GM18951 (cell line): ENCODE measurements around the gene HSPA1B.
"Not testable (repeated sequence)": the region's sequence is repeated elsewhere in the genome, so short reads cannot be mapped to it uniquely, and the experiment has no call there.

Experiments used
- POLR2A ChIP-seq: IDR thresholded peaks from 4 replicates; pipeline ENCODE4 v1.6.1; 2011; ENCODE audit warnings: mild to moderate bottlenecking; ENCODE audit not compliant: insufficient read length, insufficient read depth; ENCODE audit errors: extremely low read depth
- in situ Hi-C: fragments of 300-500 bp; cut with MboI; formaldehyde crosslinking; loops from one replicate; pipeline ENCODE4 v1.12.0; 2022; ENCODE audit warnings: low sequenced_read_pairs, mixed read lengths, inconsistent platforms; ENCODE audit not compliant: unreplicated experiment

HSPA1B gene

DNA sequence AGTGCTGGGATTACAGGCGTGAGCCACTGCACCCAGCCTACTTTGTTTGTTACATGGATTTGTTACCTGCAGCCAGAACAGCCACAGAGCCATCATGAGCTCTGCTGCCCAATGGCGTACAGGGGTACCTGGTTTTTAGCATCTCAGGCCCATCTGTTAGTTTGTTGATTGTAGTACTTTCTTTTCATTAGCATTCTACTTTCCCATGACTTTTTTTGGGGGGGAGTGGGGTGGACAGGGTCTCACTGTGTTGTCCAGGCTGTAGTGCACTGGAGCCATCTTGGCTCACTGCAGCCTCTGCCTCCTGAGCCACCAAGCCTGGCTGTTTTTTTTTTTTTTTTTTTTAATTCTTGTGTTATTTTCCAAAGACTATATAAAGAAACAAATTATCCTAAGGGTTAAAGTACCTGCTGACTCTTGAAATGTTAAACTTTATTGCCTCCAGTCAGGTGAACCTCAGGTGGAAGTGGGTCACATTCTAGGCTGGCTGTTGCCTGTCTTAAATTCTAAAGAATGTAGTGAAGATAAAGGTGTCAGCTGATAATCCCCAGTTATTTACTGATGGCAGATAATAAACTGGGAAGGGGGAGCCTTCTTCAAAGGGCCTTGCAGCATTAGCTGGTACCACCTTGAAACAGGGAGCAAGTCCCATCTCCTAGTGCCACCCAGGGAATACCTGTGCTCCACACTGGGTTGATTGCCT lies 19.9 kb downstream of the HSPA1B start:
- in situ Hi-C loops, result no loop called here
- TF ChIP-seq POLR2A, result no peak

DNA sequence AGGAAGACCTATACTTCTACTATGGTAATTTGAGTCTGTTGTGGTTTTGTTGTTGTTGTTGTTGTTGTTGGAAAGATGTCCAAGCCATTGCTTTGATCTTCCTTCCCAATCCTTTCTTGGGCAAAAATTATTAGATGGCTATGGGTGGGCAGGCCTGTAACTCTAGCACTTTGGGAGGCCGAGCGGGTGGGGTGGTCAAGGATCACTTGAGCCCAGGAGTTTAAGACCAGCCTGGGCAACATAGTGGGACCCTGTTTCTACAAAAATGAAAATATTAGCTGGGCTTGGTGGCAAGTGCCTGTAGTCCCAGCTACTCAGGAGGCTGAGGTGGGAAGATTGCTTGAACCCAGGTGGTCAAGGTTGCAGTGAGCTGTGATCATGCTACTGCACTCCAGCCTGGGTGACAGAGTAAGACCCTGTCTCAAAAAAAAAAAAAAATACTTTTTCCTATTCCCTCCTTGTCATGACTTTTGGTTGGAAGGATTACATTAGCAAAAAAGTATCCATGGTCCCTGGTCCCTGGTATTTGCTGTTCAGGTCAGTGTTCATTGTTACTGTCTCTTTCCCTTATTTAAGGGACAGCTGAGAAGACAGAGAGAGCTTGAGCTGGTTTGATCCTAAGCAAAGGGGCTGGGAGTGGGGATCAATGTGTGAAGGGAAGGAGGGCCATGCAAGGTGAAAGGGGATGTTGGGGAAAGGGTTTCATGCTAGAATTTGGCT lies 23.4 kb downstream of the HSPA1B start:
- TF ChIP-seq POLR2A, result no peak
- in situ Hi-C loops, result no loop called here

DNA sequence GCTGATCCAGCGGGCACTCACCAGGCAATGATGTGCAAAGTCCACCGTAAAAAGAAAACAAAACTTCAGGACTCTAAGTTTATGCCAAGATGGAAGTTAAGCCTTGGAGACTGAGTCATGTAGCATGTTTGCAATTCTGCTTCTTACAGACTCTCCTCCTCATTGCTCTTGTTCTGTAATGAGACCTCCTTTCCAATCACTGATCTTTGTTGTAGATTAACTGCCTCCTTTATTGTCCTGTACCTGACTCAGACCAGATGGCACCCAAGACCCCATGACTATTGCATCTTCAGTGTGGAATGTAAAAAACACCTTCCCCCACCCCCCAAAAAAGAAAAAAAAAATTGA lies 23.9 kb downstream of the HSPA1B start:
- in situ Hi-C loops, result no loop called here
- TF ChIP-seq POLR2A, result no peak

DNA sequence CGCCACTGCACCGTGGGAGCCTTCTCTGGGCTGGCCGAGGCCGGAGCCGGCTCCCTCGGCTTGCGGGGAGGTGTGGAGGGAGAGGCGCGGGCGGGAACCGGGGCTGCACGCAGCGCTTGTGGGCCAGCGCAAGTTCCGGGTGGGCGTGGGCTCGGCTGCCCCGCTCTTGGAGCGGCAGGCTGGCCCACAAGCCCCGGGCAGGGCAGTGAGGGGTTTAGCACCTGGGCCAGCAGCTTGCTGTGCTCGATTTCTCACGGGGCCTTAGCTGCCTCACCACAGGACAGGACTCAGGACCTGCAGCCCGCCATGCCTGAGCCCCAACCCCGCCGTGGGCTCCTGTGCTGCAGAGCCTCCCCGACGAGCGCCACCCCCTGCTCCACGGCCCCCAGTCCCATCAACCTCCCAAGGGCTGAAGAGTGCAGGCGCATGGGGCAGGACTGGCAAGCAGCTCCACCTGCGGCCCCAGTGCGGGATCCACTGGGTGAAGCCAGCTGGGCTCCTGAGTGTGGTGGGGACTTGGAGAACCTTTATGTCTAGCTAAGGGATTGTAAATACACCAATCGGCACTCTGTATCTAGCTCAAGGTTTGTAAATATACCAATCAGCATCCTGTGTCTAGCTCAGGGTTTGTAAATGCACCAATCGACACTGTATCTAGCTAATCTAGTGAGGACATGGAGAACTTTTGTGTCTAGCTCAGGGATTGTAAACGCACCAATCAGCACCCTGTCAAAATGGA lies 24.6 kb downstream of the HSPA1B start:
- in situ Hi-C loops, result not testable (repeated sequence)

DNA sequence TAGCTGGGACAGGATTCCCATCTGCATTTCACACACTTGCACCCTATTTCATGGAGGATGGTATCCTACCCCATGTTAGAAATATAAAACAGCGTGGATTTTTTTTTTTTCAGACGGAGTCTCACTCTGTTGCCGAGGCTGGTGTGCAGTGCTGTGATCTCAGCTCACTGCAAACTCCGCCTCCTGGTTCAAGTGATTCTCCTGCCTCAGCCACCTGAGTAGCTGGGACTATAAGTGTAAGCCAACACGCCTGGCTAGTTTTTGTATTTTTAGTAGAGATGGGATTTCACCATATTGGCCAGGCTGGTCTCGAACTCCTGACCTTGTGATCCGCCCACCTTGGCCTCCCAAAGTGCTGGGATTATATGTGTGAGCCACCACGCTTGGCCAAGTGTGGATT lies 30.2 kb downstream of the HSPA1B start:
- in situ Hi-C loops, result not testable (repeated sequence)

DNA sequence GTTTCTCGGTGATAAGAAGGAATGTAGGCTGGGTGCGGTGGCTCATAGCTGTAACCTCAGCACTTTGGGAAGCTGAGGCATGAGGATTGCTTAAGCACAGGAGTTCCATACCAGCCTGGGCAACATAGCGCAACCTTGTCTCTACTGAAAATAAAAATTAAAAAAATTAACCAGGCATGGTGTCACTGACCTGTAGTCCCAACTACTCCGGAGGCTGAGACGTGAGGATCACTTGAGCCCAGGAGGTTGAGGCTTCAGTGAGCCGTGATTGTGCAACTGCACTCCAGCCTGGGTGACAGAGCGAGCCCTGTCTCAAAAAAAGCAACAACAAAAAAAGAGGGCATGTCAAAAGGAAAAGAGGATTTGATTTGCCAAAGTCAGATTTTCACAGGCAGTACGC lies 31.2 kb downstream of the HSPA1B start:
- TF ChIP-seq POLR2A, result no peak
- in situ Hi-C loops, result no loop called here

DNA sequence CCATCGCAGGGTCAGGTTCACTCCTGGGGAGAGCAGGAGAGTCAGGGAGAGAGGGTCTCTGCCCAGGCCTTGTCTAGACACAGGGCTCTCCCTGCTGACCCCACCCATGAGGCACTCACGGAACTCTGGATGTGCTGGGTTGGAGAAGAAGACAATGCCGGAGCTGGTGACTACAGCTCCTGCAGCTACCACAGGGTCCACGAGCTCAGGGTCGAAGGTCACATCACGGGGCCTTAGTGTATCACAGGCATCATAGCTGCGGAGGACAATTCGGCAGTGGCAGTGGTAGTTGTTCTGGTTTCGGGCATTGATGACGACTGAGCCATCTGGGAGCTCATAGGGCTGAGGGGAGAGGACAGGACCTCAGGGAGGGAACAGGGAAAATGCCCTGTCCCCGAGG lies 32.4 kb downstream of the HSPA1B start:
- in situ Hi-C loops, result no loop called here
- TF ChIP-seq POLR2A, result no peak

DNA sequence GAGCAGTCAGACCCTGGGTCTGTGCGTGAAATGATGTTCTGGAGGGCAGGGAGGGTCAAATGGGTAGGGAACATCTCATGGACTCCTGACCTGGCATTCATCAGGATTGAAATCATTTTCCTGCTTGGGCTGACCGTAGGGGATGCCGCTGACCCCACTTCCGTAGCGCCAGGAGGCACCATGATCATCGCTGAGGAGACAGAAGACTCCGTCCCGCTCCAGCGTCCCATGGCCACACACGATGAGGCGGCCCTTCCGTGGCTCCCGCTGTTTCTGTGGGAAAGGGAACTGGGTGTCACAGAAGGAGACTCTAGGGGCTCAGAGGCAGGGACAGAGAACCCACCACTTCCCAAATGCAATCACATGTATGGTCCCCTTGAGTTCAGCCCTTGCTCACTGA lies 32.8 kb downstream of the HSPA1B start:
- in situ Hi-C loops, result no loop called here

DNA sequence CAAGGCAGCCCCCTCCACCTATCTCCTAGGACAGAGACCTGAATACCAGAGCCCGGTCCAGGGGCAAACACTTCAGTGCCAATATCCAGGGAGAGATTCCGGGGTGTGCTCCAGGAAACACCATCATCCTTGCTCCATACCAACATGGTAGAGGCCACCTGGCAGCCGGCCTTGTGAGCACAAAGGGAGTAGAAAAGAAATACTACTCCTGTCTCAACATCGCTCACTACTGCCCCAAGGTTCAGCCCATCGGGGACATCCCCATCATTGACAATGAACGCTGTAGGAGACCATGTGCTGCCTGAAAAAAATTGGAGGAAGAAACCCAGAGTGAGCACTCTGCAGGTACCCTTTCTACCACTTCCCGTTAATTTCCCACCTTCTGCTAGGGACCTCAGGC lies 33.6 kb downstream of the HSPA1B start:
- in situ Hi-C loops, result no loop called here
- no peak for TF ChIP-seq POLR2A

More for the DNA sequence above, 32.8 kb downstream of the HSPA1B start:
- TF ChIP-seq POLR2A, result no peak

DNA sequence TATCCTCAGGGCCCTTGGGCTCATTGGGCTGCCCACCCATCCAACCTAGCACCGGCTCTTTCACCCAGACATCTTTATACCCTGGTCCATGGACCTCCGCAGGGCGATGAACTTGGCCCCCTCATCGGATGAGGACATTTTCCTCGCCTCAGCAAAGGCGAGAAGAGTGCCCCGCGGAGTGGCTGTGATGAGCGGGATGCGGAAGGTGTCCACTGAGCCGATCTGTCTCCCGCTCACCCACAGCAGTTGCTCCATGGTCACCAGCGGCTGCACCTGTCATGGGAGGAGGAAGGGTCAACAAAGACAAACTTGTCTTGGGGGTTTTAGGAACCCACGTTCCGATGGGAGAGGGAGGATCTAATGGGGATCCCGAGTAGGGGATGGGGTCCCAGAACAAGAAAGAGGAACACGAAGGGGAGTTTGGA lies 34.4 kb downstream of the HSPA1B start:
- no peak for TF ChIP-seq POLR2A
- in situ Hi-C loops, result no loop called here

DNA sequence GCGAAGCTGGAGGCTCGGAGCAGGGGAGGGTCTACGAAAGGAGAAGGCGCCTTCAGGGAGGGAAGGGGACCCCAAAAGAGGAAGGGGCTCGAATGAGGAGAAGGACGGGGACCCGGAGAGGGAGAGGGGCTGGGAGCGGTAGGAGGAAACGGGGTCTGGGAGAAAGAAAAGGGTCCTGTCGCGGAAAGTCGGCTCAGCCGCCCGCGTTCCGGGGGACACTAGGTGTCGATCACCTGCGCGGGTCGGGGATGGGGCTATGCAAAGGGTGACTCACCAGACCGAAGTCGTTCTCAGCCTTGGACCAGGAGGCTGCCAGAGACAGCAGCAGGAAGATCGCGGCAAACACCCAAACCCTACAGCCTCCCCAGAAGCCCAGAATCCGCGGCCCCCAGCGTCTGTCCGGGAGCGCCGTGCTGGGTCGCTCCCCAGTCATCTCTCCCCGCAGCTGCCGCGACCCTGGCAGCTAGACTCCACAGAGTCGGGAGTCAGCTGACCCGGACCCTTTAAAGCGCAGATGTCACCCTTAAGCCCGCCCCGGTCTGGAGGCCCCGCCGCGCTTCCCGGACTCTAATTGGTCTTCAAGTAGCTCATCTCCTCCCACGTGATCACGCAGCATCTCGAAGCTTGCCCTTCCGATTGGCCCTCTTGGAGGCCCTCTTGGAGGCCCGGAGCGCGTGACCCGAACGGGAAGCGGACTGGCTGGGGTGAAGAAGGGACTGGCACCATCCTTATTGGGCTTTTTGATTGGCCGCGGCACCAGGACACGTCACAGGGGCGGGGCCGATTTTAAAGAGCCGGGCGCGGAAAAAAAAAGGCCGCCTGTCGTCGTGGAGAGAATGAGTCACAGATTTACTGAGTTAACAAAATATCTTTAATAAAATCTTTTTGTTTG lies 35.1 kb downstream of the HSPA1B start, which contains the start of gene NEU1:
Gene NEU1 (minus strand): TSS at position 478 of the 892 bp plus-strand sequence. CDS start 45 bp downstream, at position 433.
- TF ChIP-seq POLR2A, result peak; percentile 99
- in situ Hi-C loops, result no loop called here

DNA sequence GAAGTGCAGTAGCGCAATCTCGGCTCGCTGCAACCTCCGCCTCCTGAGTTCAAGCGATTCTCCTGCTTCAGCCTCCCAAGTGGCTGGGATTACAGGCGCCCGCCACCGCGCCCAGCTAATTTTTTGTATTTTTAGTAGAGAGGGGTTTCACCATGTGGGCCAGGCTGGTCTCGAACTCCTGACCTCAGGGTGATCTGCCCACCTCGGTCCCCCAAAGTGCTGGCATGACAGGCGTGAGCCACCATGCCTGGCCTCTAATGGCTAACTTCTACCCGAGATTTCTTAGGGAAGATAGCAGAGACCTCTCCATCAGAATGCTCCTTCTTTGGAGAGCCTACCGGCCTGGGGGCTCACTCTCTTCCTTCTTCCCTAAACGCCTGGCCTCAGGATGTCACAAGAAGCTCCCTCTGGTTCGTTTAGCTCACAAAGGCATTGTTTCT lies 36.6 kb downstream of the HSPA1B start:
- in situ Hi-C loops, result not testable (repeated sequence)

DNA sequence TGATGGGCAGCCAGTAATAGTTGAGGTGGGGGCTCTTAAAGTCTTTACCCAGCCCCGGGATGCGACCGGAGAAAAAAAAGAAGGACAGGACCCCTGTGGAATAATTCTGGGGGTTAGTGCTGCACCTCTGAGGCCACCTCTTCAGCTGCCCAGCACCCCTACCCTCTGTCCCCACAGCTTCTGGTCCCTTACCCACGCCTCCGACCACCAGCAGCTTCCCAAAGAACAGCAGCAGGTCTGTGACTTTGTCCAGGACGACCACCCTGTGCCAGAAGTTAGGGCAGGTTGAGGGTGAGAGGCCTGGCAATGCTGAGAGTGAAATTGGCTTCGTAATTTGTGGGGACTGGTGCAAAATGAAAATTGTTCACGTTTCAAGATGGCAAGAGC lies 37.3 kb downstream of the HSPA1B start:
- in situ Hi-C loops, result no loop called here
- no peak for TF ChIP-seq POLR2A
